DOHH2 (cell line): ENCODE data around the gene DYNLT1.

Experiments
- H3F3A ChIP-seq: fragments of 200-600 bp; sonication (generic), shearing (Covaris generic); 2 replicates; pipeline ENCODE4 v1.6.0; 2016; ENCODE audit warnings: antibody characterized with exemption, mild to moderate bottlenecking; ENCODE audit not compliant: control insufficient read depth, insufficient read depth
- H3K27ac ChIP-seq: fragments of 200-600 bp; sonication (generic); 2 replicates; pipeline ENCODE4 v1.5.1; 2014; ENCODE audit warnings: low read depth, mild to moderate bottlenecking, low read length, moderate library complexity
- H3K27me3 ChIP-seq: fragments of 200-600 bp; sonication (generic); 2 replicates; pipeline ENCODE4 v1.6.1; 2014; ENCODE audit warnings: mild to moderate bottlenecking, low read length, mixed read lengths; ENCODE audit not compliant: control insufficient read depth
- H3K36me3 ChIP-seq: fragments of 200-600 bp; sonication (generic); 2 replicates; pipeline ENCODE4 v1.6.1; 2014; ENCODE audit warnings: mild to moderate bottlenecking, low read length, moderate library complexity, mixed read lengths; ENCODE audit not compliant: control insufficient read depth
- H3K4me1 ChIP-seq: fragments of 200-600 bp; sonication (generic); 2 replicates; pipeline ENCODE4 v1.6.1; 2014; ENCODE audit warnings: mild to moderate bottlenecking, low read length, mixed read lengths; ENCODE audit not compliant: control insufficient read depth
- H3K4me2 ChIP-seq: fragments of 200-600 bp; sonication (generic); 2 replicates; pipeline ENCODE4 v1.6.0; 2014; ENCODE audit warnings: mild to moderate bottlenecking, low read length, moderate library complexity
- H3K4me3 ChIP-seq: fragments of 200-600 bp; sonication (generic); 2 replicates; pipeline ENCODE4 v1.5.1; 2014; ENCODE audit warnings: mild to moderate bottlenecking, low read length, mixed read lengths
- H3K79me2 ChIP-seq: fragments of 200-600 bp; sonication (generic); 2 replicates; pipeline ENCODE4 v1.6.1; 2014; ENCODE audit warnings: mild to moderate bottlenecking, low read length, mixed read lengths; ENCODE audit not compliant: control insufficient read depth
- H3K9me2 ChIP-seq: fragments of 200-600 bp; sonication (generic); replicated peaks from 2 replicates; pipeline ENCODE4 v1.6.1; 2014; ENCODE audit warnings: mild to moderate bottlenecking, low read length, mixed read lengths; ENCODE audit not compliant: control insufficient read depth
- H3K9me3 ChIP-seq: fragments of 200-600 bp; sonication (generic); 2 replicates; pipeline ENCODE4 v1.6.1; 2014; ENCODE audit warnings: antibody characterized with exemption, low read length, mixed read lengths; ENCODE audit not compliant: control insufficient read depth, insufficient read depth
- H4K20me1 ChIP-seq: fragments of 200-600 bp; sonication (generic); 2 replicates; pipeline ENCODE4 v1.6.0; 2014; ENCODE audit warnings: low read depth, mild to moderate bottlenecking, antibody characterized with exemption, low read length, moderate library complexity; ENCODE audit not compliant: control insufficient read depth, insufficient read depth
- CTCF ChIP-seq: fragments of 200-600 bp; sonication (generic); IDR thresholded peaks from one replicate; pipeline ENCODE4 v1.5.1; 2014; ENCODE audit warnings: antibody characterized with exemption, mild to moderate bottlenecking, low read depth, low read length; ENCODE audit not compliant: poor library complexity, severe bottlenecking
- EZH2phosphoT487 ChIP-seq: fragments of 200-600 bp; sonication (generic); IDR thresholded peaks from 2 replicates; pipeline ENCODE4 v1.6.1; 2017; ENCODE audit warnings: borderline replicate concordance, mild to moderate bottlenecking, antibody characterized with exemption, low read length, moderate library complexity, mixed read lengths

The DYNLT1 gene

GRCh38 chr6:158638324-158638854 is 6.2 kb downstream of the DYNLT1 start:
- Histone ChIP-seq H4K20me1 (0 out of 2 replicates have a peak, but pooled peaks cover 5% of the 10 kb centered on the region), H3F3A (peaks cover 7% of the 10 kb centered on the region; the same call in 1 of the 2 replicates), H3K27ac (no peak overlapping the region), H3K27me3 (no peaks in the 10 kb centered on the region), H3K4me1 (peaks cover 9% of the 10 kb centered on the region), H3K4me2 (no peak overlapping the region), H3K36me3 (peaks cover 44% of the 10 kb centered on the region), H3K4me3 (no peak overlapping the region), H3K9me2 (no peaks in the 10 kb centered on the region), H3K79me2 (peaks cover 17% of the 10 kb centered on the region), H3K9me3 (no peaks in the 10 kb centered on the region)
- TF ChIP-seq EZH2phosphoT487 (no peak), CTCF (no peak)

- peaks cover 1% of the 10 kb centered on the region for H3K79me2 ChIP-seq
- TF ChIP-seq CTCF, result no peak
- TF ChIP-seq EZH2phosphoT487, result no peak
- H3K9me3 ChIP-seq, result no peaks in the 10 kb centered on the region
- H3K27ac ChIP-seq, result no peak overlapping the region
- peaks cover 38% of the 10 kb centered on the region for H3K36me3 ChIP-seq
- no peaks in the 10 kb centered on the region for H3K9me2 ChIP-seq
- no peaks in the 10 kb centered on the region for H3K27me3 ChIP-seq
- no peaks in the 10 kb centered on the region for H3K4me1 ChIP-seq
- H3F3A ChIP-seq, result peaks cover 7% of the 10 kb centered on the region; the same call in 1 of the 2 replicates
- no peaks in the 10 kb centered on the region for H4K20me1 ChIP-seq
- no peak overlapping the region for H3K4me3 ChIP-seq
- H3K4me2 ChIP-seq, result no peak overlapping the region
These were observed 7.8 kb downstream of the DYNLT1 start for GRCh38 chr6:158636778-158637177.

- H3K4me2 ChIP-seq, result no peak overlapping the region
- H3K9me2 ChIP-seq, result no peaks in the 10 kb centered on the region
- H3K4me1 ChIP-seq, result no peaks in the 10 kb centered on the region
- no peak for TF ChIP-seq CTCF
- TF ChIP-seq EZH2phosphoT487, result no peak
- peaks cover 7% of the 10 kb centered on the region; the same call in 1 of the 2 replicates for H3F3A ChIP-seq
- H3K27me3 ChIP-seq, result no peaks in the 10 kb centered on the region
- no peaks in the 10 kb centered on the region for H3K9me3 ChIP-seq
- H3K79me2 ChIP-seq, result no peaks in the 10 kb centered on the region
- H4K20me1 ChIP-seq, result no peaks in the 10 kb centered on the region
- no peak overlapping the region for H3K4me3 ChIP-seq
- H3K36me3 ChIP-seq, result peaks cover 45% of the 10 kb centered on the region
- H3K27ac ChIP-seq, result no peak overlapping the region
These were observed 9.0 kb downstream of the DYNLT1 start for GRCh38 chr6:158635427-158636073.
